GM12892 (cell line): ENCODE measurements around the gene BCCIP.

Source experiments
- POLR2A ChIP-seq: IDR thresholded peaks from 2 replicates; pipeline ENCODE4 v1.6.1; 2011; ENCODE audit warnings: low read depth, low read length, control low read depth
- POLR2AphosphoS5 ChIP-seq: IDR thresholded peaks from 2 replicates; pipeline ENCODE4 v1.6.1; 2011; ENCODE audit warnings: low read depth, low read length, control low read depth
- TAF1 ChIP-seq: IDR thresholded peaks from 2 replicates; pipeline ENCODE4 v1.6.1; 2011; ENCODE audit warnings: low read depth, mild to moderate bottlenecking, control low read depth, low read length, borderline replicate concordance

DNA sequence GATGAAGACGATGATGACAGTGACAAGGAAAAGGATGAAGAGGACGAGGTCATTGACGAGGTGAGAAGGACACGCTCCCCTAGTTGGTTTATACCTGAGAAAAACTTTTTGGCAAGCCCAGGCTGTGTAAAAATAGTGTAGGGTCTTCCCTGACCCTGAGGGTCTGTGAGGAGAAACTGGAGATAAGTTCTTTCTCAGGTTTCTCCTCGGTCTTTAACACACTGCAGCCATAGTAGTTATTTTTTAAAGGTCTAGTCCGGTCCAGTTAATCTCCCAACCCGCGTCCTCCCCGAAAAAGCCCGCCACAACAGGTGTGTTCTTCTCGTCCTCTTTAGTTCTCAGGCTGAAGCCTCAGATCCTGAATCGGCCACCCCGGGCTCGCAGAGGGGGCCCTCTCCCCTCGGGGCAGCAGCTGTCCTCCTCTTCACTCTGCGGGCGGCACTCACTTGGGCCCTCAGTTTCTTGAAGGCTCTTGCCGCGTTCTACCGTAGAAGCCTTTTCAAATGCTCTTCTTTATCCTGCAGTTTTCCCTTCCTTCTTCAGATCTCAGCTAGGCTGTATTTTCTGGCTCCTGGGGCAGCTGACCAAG, 411 bp downstream of the BCCIP start:
- TF ChIP-seq POLR2A (no peak), POLR2AphosphoS5 (no peak), TAF1 (no peak)
